ENCODE data around the gene TSSK2.
"Not testable (repeated sequence)": the region's sequence is repeated elsewhere in the genome, so short reads cannot be mapped to it uniquely, and the experiment has no call there.

GRCh38 chr22:19084586-19084985, 46.5 kb upstream of the TSSK2 start:
- TF ChIP-seq, protein P1, sequence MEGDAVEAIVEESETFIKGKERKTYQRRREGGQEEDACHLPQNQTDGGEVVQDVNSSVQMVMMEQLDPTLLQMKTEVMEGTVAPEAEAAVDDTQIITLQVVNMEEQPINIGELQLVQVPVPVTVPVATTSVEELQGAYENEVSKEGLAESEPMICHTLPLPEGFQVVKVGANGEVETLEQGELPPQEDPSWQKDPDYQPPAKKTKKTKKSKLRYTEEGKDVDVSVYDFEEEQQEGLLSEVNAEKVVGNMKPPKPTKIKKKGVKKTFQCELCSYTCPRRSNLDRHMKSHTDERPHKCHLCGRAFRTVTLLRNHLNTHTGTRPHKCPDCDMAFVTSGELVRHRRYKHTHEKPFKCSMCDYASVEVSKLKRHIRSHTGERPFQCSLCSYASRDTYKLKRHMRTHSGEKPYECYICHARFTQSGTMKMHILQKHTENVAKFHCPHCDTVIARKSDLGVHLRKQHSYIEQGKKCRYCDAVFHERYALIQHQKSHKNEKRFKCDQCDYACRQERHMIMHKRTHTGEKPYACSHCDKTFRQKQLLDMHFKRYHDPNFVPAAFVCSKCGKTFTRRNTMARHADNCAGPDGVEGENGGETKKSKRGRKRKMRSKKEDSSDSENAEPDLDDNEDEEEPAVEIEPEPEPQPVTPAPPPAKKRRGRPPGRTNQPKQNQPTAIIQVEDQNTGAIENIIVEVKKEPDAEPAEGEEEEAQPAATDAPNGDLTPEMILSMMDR (IDR thresholded peaks at IDR 0.05; ENCODE audit: insufficient read depth, low read depth, low read length), result not testable (repeated sequence)
- not testable (repeated sequence) for TF ChIP-seq EZH2 (IDR thresholded peaks at IDR 0.05; ENCODE audit: insufficient read depth, low read length)

Measured in astrocyte (in vitro differentiated cells and primary cell).